Astrocyte of the cerebellum (primary cell): ENCODE results near the gene UTY.

Source experiments
- DNase-seq: peaks from one replicate; pipeline ENCODE4 v3.0.0-alpha.2; 2011; ENCODE audit warnings: low read depth
- H3K4me3 ChIP-seq: 2 replicates; pipeline ENCODE4 v1.5.1; 2011; ENCODE audit warnings: mild to moderate bottlenecking, low read depth, low read length, moderate library complexity
- CTCF ChIP-seq: IDR thresholded peaks from 2 replicates; pipeline ENCODE4 v1.5.1; 2012; ENCODE audit warnings: low read length, low read depth, moderate library complexity, mild to moderate bottlenecking; ENCODE audit errors: missing control alignments
- in situ Hi-C: cut with HindIII; loops from 2 replicates; pipeline ENCODE4 v1.10.0; 2017; ENCODE audit warnings: low sequenced_read_pairs

The UTY gene

GRCh38 chrY:13423281-13423732 is 56.5 kb downstream of the UTY start:
- no peak for TF ChIP-seq CTCF
- H3K4me3 ChIP-seq = no peak overlapping the region
- in situ Hi-C loops = no loop called here
- no peak for DNase-seq

- TF ChIP-seq CTCF = no peak
- in situ Hi-C loops = no loop called here
- DNase-seq = no peak
- no peak overlapping the region for H3K4me3 ChIP-seq
Measured at GRCh38 chrY:13416869-13417661, 62.8 kb downstream of the UTY start.

DNA sequence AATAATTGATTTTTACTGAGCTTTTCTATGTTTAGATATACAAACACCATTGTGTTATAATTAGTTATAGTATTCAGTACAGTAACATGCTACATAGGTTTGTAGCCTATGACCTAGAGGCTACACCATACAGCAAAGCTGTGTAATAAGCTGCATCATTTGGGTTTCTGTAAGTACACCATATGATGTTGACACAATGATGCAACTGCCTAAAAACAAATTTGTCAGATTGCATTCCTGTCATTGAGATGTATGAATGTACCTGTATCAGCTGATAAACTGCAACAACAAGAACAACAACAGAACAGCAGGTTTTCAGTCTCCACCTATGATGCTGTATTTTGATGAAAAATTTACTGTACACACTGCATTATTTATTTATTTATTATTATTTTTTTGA is 64.3 kb downstream of the UTY start:
- H3K4me3 ChIP-seq = no peak overlapping the region
- in situ Hi-C loops = no loop called here
- no peak for TF ChIP-seq CTCF
- DNase-seq = no peak

- no peak for TF ChIP-seq CTCF
- no peak overlapping the region for H3K4me3 ChIP-seq
- DNase-seq = no peak
- in situ Hi-C loops = no loop called here
Measured at GRCh38 chrY:13398876-13399275, 81.0 kb downstream of the UTY start.

- TF ChIP-seq CTCF = no peak
Measured at GRCh38 chrY:13381110-13381683, 98.6 kb downstream of the UTY start.

DNA sequence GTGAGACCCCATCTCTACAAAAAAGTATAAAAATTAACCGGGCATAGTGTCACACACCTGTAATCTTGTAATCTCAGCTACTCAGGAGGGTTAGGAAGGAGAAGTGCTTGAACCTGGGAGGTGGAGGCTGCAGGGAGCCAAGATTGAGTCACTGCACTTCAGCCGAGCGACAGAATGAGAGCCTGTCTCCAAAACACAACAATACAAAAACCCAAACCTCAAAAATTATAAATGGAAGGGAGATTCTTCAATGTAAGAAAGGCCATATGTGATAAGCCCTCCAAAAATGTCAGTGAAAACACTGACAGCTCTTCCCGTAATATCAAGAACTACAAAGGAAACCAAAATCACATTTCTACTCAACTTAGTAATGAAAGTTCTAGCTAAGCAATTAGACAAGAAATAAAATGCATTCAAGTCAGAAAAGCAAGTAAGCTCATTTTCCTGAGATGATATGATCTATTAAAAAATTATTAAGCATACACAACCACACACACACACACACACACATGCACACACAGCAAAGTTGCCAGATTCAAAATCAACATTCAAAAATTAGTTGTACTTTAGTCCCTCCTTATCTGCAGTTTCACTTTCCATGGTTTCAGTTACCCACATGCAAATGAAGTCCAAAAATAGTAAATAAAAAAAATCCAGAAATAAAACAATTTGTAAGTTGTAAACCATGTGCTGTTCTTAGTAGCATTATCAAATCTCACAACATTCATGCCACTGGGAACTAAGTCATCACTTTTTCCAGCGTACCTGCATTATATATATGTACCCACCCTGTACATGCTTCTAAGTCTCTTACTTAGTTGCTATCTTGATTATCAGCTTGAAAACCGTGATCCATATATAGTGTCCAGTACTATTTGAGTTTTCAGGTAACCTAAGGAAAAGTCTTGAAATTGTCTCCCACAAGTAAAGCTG is 108.7 kb downstream of the UTY start:
- no peak for TF ChIP-seq CTCF
- no peak overlapping the region for H3K4me3 ChIP-seq
- in situ Hi-C loops = no loop called here
- DNase-seq = no peak

More at GRCh38 chrY:13381110-13381683, 98.6 kb downstream of the UTY start:
- no peak overlapping the region for H3K4me3 ChIP-seq
- in situ Hi-C loops = no loop called here
- DNase-seq = no peak
